IMR-90 (cell line): ENCODE results near the gene CRLF2. TPM values are rescaled to one million over a fixed set of nuclear protein-coding genes. Genes with fewer than 3 reads are reported as not detected.

Source experiments
- ATAC-seq: fragments of 200-7000 bp; cut with Tn5 transposase; 2 replicates; pipeline ENCODE4 v1.9.1; 2020; ENCODE audit warnings: low read depth, mild to moderate bottlenecking, moderate library complexity
- BruUV-seq: library from RNA; stranded (reverse); fragments of 400-500 nt; replicated peaks from 2 replicates; lab custom pipeline; 2021; lab: Mats Ljungman, UMichigan
- CTCF ChIA-PET: fragments of 300-600 bp; formaldehyde crosslinking; extraction: SDS; loops from one replicate; lab custom pipeline; 2021; ENCODE audit warnings: antibody characterized with exemption; lab: Yijun Ruan, JAX
- POLR2A ChIA-PET: fragments of 300-600 bp; sonication (Branson Sonifier 250); formaldehyde crosslinking; loops from one replicate; lab custom pipeline; 2022; ENCODE audit warnings: antibody characterized with exemption; ENCODE audit not compliant: unreplicated experiment; lab: Charles Lee
- DNase-seq: peaks from one replicate; pipeline ENCODE4 v3.0.0; 2013
- H2AFZ ChIP-seq: replicated peaks from 2 replicates; pipeline ENCODE3; 2013; ENCODE audit warnings: low read length, mild to moderate bottlenecking; ENCODE audit not compliant: poor library complexity
- H2AK5ac ChIP-seq: 2 replicates; pipeline ENCODE4 v1.6.1; 2013; ENCODE audit warnings: low read depth, low read length, inconsistent platforms
- H2AK9ac ChIP-seq: replicated peaks from 2 replicates; pipeline ENCODE3; 2013; ENCODE audit warnings: mild to moderate bottlenecking, low read depth, low read length, moderate library complexity; ENCODE audit not compliant: poor library complexity
- H2BK120ac ChIP-seq: 2 replicates; pipeline ENCODE4 v1.6.1; 2013; ENCODE audit warnings: low read depth, low read length, inconsistent platforms
- H2BK15ac ChIP-seq: 3 replicates; pipeline ENCODE4 v1.6.1; 2013; ENCODE audit warnings: low read depth, low read length, inconsistent platforms
- H2BK20ac ChIP-seq: 2 replicates; pipeline ENCODE4 v1.6.1; 2013; ENCODE audit warnings: low read depth, mild to moderate bottlenecking, inconsistent platforms, low read length, moderate library complexity
- H2BK5ac ChIP-seq: 2 replicates; pipeline ENCODE4 v1.6.1; 2013; ENCODE audit warnings: mild to moderate bottlenecking, low read depth, low read length, inconsistent platforms; ENCODE audit not compliant: poor library complexity, severe bottlenecking
- H3K14ac ChIP-seq: replicated peaks from 2 replicates; pipeline ENCODE4 v1.6.1; 2013; ENCODE audit warnings: low read depth, low read length, inconsistent platforms
- H3K18ac ChIP-seq: 2 replicates; pipeline ENCODE4 v1.6.1; 2013; ENCODE audit warnings: low read depth, low read length, control low read depth
- H3K23ac ChIP-seq: 2 replicates; pipeline ENCODE4 v1.6.1; 2013; ENCODE audit warnings: low read depth, low read length, inconsistent platforms
- H3K27ac ChIP-seq: 2 replicates; pipeline ENCODE4 v1.5.1; 2013; ENCODE audit warnings: mild to moderate bottlenecking, control low read depth, low read length; ENCODE audit not compliant: insufficient read depth
- H3K27me3 ChIP-seq: 2 replicates; pipeline ENCODE4 v1.6.1; 2013; ENCODE audit warnings: low read length; ENCODE audit not compliant: control insufficient read depth, insufficient read depth
- H3K36me3 ChIP-seq: 2 replicates; pipeline ENCODE4 v1.6.1; 2013; ENCODE audit warnings: low read length, mixed read lengths; ENCODE audit not compliant: control insufficient read depth, insufficient read depth
- H3K4ac ChIP-seq: 2 replicates; pipeline ENCODE4 v1.6.1; 2013; ENCODE audit warnings: low read depth, low read length, inconsistent platforms
- H3K4me1 ChIP-seq: 2 replicates; pipeline ENCODE4 v1.6.1; 2013; ENCODE audit warnings: low read length, mixed read lengths; ENCODE audit not compliant: control insufficient read depth, insufficient read depth
- H3K4me2 ChIP-seq: 2 replicates; pipeline ENCODE4 v1.6.1; 2013; ENCODE audit warnings: low read depth, mild to moderate bottlenecking, control low read depth, low read length, moderate library complexity
- H3K4me3 ChIP-seq: 2 replicates; pipeline ENCODE4 v1.5.1; 2013; ENCODE audit warnings: low read depth, mild to moderate bottlenecking, control low read depth, low read length, moderate library complexity; ENCODE audit not compliant: insufficient read depth
- H3K56ac ChIP-seq: 2 replicates; pipeline ENCODE4 v1.6.1; 2013; ENCODE audit warnings: low read length, inconsistent platforms; ENCODE audit not compliant: insufficient read depth; ENCODE audit errors: extremely low read depth
- H3K79me1 ChIP-seq, 2 experiments: 2 replicates each; pipeline ENCODE4 v1.6.1; 2013; ENCODE audit warnings: low read length in 2 of 2, inconsistent platforms in 1 of 2, low read depth in 1 of 2
- H3K9ac ChIP-seq: 2 replicates; pipeline ENCODE4 v1.6.1; 2013; ENCODE audit warnings: low read depth, low read length, control low read depth
- H3K9me1 ChIP-seq: 2 replicates; pipeline ENCODE4 v1.6.1; 2013; ENCODE audit warnings: low read length, inconsistent platforms; ENCODE audit not compliant: insufficient read depth
- H3K9me3 ChIP-seq: 2 replicates; pipeline ENCODE4 v1.6.1; 2013; ENCODE audit warnings: low read length; ENCODE audit not compliant: control insufficient read depth, insufficient read depth
- H4K20me1 ChIP-seq: 2 replicates; pipeline ENCODE4 v1.6.1; 2013; ENCODE audit warnings: low read length, inconsistent platforms; ENCODE audit not compliant: insufficient read depth
- H4K5ac ChIP-seq: 2 replicates; pipeline ENCODE4 v1.6.1; 2013; ENCODE audit warnings: mild to moderate bottlenecking, low read depth, low read length, control low read depth
- H4K8ac ChIP-seq, 2 experiments: 2 replicates each; pipeline ENCODE4 v1.6.1; 2013; ENCODE audit warnings: low read depth in 2 of 2, low read length in 2 of 2, control low read depth in 1 of 2, inconsistent platforms in 1 of 2
- H4K91ac ChIP-seq: 2 replicates; pipeline ENCODE4 v1.6.1; 2013; ENCODE audit warnings: low read depth, low read length, inconsistent platforms; ENCODE audit not compliant: insufficient read depth
- BHLHE40 ChIP-seq: fragments of 150-350 bp; IDR thresholded peaks from 2 replicates; pipeline ENCODE4 v1.6.1; 2016; ENCODE audit warnings: mild to moderate bottlenecking, low read depth, low read length
- CEBPB ChIP-seq: IDR thresholded peaks from 2 replicates; pipeline ENCODE4 v1.6.1; 2012; ENCODE audit warnings: low read depth, low read length, improper control_type of control experiment
- CHD1 ChIP-seq: IDR thresholded peaks from 2 replicates; pipeline ENCODE4 v1.6.1; 2012; ENCODE audit warnings: low read depth, low read length, improper control_type of control experiment
- CTCF ChIP-seq: conservative IDR thresholded peaks from 2 replicates; pipeline ENCODE4 v1.5.1; 2012; ENCODE audit warnings: mild to moderate bottlenecking, low read depth, low read length, improper control_type of control experiment
- FOS ChIP-seq: fragments of 150-350 bp; IDR thresholded peaks from 2 replicates; pipeline ENCODE4 v1.6.1; 2016; ENCODE audit warnings: low read depth, low read length
- MAFK ChIP-seq: IDR thresholded peaks from 2 replicates; pipeline ENCODE4 v1.6.1; 2012; ENCODE audit warnings: low read depth, low read length, improper control_type of control experiment
- MAZ ChIP-seq: IDR thresholded peaks from 2 replicates; pipeline ENCODE4 v1.6.1; 2012; ENCODE audit warnings: low read depth, mild to moderate bottlenecking, low read length, improper control_type of control experiment, moderate library complexity, borderline replicate concordance
- MXI1 ChIP-seq: IDR thresholded peaks from 2 replicates; pipeline ENCODE4 v1.6.1; 2012; ENCODE audit warnings: low read depth, mild to moderate bottlenecking, low read length, moderate library complexity, borderline replicate concordance
- NFE2L2 ChIP-seq: fragments of 150-350 bp; IDR thresholded peaks from 2 replicates; pipeline ENCODE4 v1.6.1; 2016; ENCODE audit warnings: low read depth, mild to moderate bottlenecking, low read length
- POLR2A ChIP-seq: IDR thresholded peaks from 2 replicates; pipeline ENCODE4 v1.6.1; 2012; ENCODE audit warnings: mild to moderate bottlenecking, low read depth, low read length
- RAD21 ChIP-seq: IDR thresholded peaks from 2 replicates; pipeline ENCODE4 v1.6.1; 2012; ENCODE audit warnings: low read length, improper control_type of control experiment
- RCOR1 ChIP-seq: IDR thresholded peaks from 2 replicates; pipeline ENCODE4 v1.6.1; 2012; ENCODE audit warnings: mild to moderate bottlenecking, low read length, improper control_type of control experiment; ENCODE audit not compliant: insufficient replicate concordance
- RFX5 ChIP-seq: IDR thresholded peaks from 2 replicates; pipeline ENCODE4 v1.8.0; 2012; ENCODE audit warnings: low read depth, mild to moderate bottlenecking, low read length, moderate library complexity
- SMC3 ChIP-seq: fragments of 150-350 bp; IDR thresholded peaks from 2 replicates; pipeline ENCODE4 v1.6.1; 2016; ENCODE audit warnings: low read depth, mild to moderate bottlenecking, antibody characterized with exemption, low read length, moderate library complexity
- WGBS, 2 experiments: methylation state at CpG; one replicate each; pipeline versions ENCODE4 v1.1.5 to v1.1.7; 2013; ENCODE audit warnings: missing lambda C conversion rate in 2 of 2; ENCODE audit not compliant: insufficient read length in 1 of 2; ENCODE audit errors: extremely low coverage in 2 of 2; 5-methylcytosine and 5-hydroxymethylcytosine counted together
- dilution Hi-C: fragments of 300-500 bp; cut with HindIII; formaldehyde crosslinking; loops from one replicate; pipeline ENCODE4 v1.14.3; 2018; ENCODE audit warnings: low sequenced_read_pairs; ENCODE audit not compliant: unreplicated experiment
- in situ Hi-C: fragments of 300-500 bp; cut with MboI; formaldehyde crosslinking; loops from 3 replicates; pipeline ENCODE4 v1.14.3; 2019; ENCODE audit warnings: low sequenced_read_pairs, inconsistent platforms, mixed read lengths
- intact Hi-C: fragments of 100-400 bp; cut with micrococcal nuclease; formaldehyde crosslinking; loops from 2 replicates; pipeline ENCODE4 v1.10.0; 2022
- polyA plus RNA-seq, 3 experiments: library from polyadenylated mRNA; depleted of rRNA; stranded (reverse); fragments of >200 nt; gene quantifications; 2 replicates each; pipeline ENCODE4 v1.2.3, GENCODE V29; 2012; ENCODE audit warnings: low replicate concordance in 1 of 3
- total RNA-seq: library from RNA; depleted of rRNA; stranded (reverse); fragments of >200 nt; gene quantifications from 2 replicates; pipeline ENCODE4 v1.2.3, GENCODE V29; 2012
- TF ChIP-seq, protein P1 (sequence below): fragments of 150-350 bp; IDR thresholded peaks from 2 replicates; pipeline ENCODE4 v1.6.1; 2016; ENCODE audit warnings: low read depth, mild to moderate bottlenecking, low read length, moderate library complexity, borderline replicate concordance
- TF ChIP-seq, protein P2 (sequence below): fragments of 150-350 bp; IDR thresholded peaks from 2 replicates; pipeline ENCODE4 v1.6.1; 2017; ENCODE audit warnings: mild to moderate bottlenecking, antibody characterized with exemption, low read length, low read depth

The CRLF2 gene
- total and polyA plus RNA-seq, 2 of the 4 experiments (the other 2 are of a cell fraction), result not detected

- no peaks in the 10 kb centered on the region for H3K9me1 ChIP-seq
- H3K4me3 ChIP-seq, result no peak overlapping the region
- no peak overlapping the region for H2AK5ac ChIP-seq
- dilution Hi-C loops, result no loop called here
- no peak overlapping the region for H3K14ac ChIP-seq
- H3K18ac ChIP-seq, result no peak overlapping the region
- no peaks in the 10 kb centered on the region for H3K27me3 ChIP-seq
- H3K9ac ChIP-seq, result no peak overlapping the region
- H3K4me2 ChIP-seq, result no peak overlapping the region
- no peak overlapping the region for H2BK5ac ChIP-seq
- H3K4me1 ChIP-seq, result no peaks in the 10 kb centered on the region
- whole genome bisulfite sequencing, 2 experiments, result 100% methylated on average over 1 of the region's 10 CpGs; no CpG with 5 or more reads in 1 of the 2 experiments
- H4K5ac ChIP-seq, result no peak overlapping the region
- H2BK20ac ChIP-seq, result no peak overlapping the region
- in situ Hi-C loops, result no loop called here
- H2AFZ ChIP-seq, result no peak overlapping the region
- H3K27ac ChIP-seq, result no peak overlapping the region
- intact Hi-C loops, result no loop called here
- H3K79me1 ChIP-seq, result no peaks in the 10 kb centered on the region
- H3K4ac ChIP-seq, result no peak overlapping the region
- BruUV-seq, result no TSS peak
- H3K56ac ChIP-seq, result no peak overlapping the region
- no peak overlapping the region for H2BK120ac ChIP-seq
- no peak for DNase-seq
- H4K8ac ChIP-seq, result no peak overlapping the region
- no peaks in the 10 kb centered on the region for H4K20me1 ChIP-seq
- ChIA-PET CTCF (no interaction called here), POLR2A (no interaction called here)
- no peaks in the 10 kb centered on the region for H3K36me3 ChIP-seq
- peaks cover 7% of the 10 kb centered on the region; the same call in 1 of the 2 replicates for H3K9me3 ChIP-seq
- no peak overlapping the region for H2AK9ac ChIP-seq
- no peak for TF ChIP-seq MAZ
- TF ChIP-seq, protein P1, sequence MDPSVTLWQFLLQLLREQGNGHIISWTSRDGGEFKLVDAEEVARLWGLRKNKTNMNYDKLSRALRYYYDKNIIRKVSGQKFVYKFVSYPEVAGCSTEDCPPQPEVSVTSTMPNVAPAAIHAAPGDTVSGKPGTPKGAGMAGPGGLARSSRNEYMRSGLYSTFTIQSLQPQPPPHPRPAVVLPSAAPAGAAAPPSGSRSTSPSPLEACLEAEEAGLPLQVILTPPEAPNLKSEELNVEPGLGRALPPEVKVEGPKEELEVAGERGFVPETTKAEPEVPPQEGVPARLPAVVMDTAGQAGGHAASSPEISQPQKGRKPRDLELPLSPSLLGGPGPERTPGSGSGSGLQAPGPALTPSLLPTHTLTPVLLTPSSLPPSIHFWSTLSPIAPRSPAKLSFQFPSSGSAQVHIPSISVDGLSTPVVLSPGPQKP, result no peak
- TF ChIP-seq POLR2A, result no peak
- no peak for TF ChIP-seq RAD21
- no peak for TF ChIP-seq BHLHE40
- no peak for TF ChIP-seq CTCF
- TF ChIP-seq FOS, result no peak
- TF ChIP-seq, protein P2, sequence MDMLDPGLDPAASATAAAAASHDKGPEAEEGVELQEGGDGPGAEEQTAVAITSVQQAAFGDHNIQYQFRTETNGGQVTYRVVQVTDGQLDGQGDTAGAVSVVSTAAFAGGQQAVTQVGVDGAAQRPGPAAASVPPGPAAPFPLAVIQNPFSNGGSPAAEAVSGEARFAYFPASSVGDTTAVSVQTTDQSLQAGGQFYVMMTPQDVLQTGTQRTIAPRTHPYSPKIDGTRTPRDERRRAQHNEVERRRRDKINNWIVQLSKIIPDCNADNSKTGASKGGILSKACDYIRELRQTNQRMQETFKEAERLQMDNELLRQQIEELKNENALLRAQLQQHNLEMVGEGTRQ, result no peak
- no peak for TF ChIP-seq RFX5
- no peak for TF ChIP-seq SMC3
- TF ChIP-seq CEBPB, result no peak
- TF ChIP-seq RCOR1, result no peak
- no peak for TF ChIP-seq MXI1
- no peak for TF ChIP-seq MAFK
- no peak for TF ChIP-seq CHD1
- TF ChIP-seq NFE2L2, result no peak
- no peak overlapping the region for H3K23ac ChIP-seq
- no peak for ATAC-seq
- H4K91ac ChIP-seq, result no peak overlapping the region
- no peak overlapping the region for H2BK15ac ChIP-seq
Observed at GRCh38 chrX:1185561-1185960, 26.9 kb downstream of the CRLF2 start.
